Coronary artery (tissue), 2 donors: Measurements from ENCODE around the gene RCC2.

Experiments
- DNase-seq: peaks from one replicate; pipeline ENCODE4 v3.0.0-alpha.2; 2017; ENCODE audit warnings: low spot score
- H3K27ac ChIP-seq, 2 donors: fragments of 200-600 bp; sonication (generic); one replicate each; pipeline ENCODE4 v1.5.1; 2016 to 2019
- H3K4me3 ChIP-seq: fragments of 200-600 bp; sonication (generic); 2 replicates; pipeline ENCODE4 v1.5.1; 2016; ENCODE audit warnings: mild to moderate bottlenecking, moderate library complexity
- CTCF ChIP-seq: fragments of 200-600 bp; sonication (generic); IDR thresholded peaks from one replicate; pipeline ENCODE4 v1.5.1; 2019; ENCODE audit warnings: antibody characterized with exemption

The RCC2 gene

GRCh38 chr1:17441265-17441992, 2.0 kb upstream of the RCC2 start:
- no peak overlapping the region for H3K27ac ChIP-seq
- no peak overlapping the region for H3K4me3 ChIP-seq
- no peak for DNase-seq
- no peak for TF ChIP-seq CTCF

GRCh38 chr1:17440827-17441168, 1.3 kb upstream of the RCC2 start:
- TF ChIP-seq CTCF = no peak
- no peak for DNase-seq
- no peak overlapping the region for H3K27ac ChIP-seq
- H3K4me3 ChIP-seq = no peak overlapping the region

- Histone ChIP-seq H3K4me3 (peak overlapping the region; percentile 90), H3K27ac (peak overlapping the region; percentile 46 to 79)
- TF ChIP-seq CTCF = no peak
- no peak for DNase-seq
These were observed 773 bp upstream of the RCC2 start for GRCh38 chr1:17440074-17440826.

GRCh38 chr1:17438318-17439249, 893 bp downstream of the RCC2 start:
- H3K27ac ChIP-seq = peak overlapping the region; percentile 52 to 89
- TF ChIP-seq CTCF = no peak
- peak overlapping the region; percentile 90 for H3K4me3 ChIP-seq
- DNase-seq = no peak

GRCh38 chr1:17437580-17438317, 1.7 kb downstream of the RCC2 start:
- H3K4me3 ChIP-seq = peak overlapping the region; percentile 90
- no peak for TF ChIP-seq CTCF
- peak overlapping the region; percentile 52 to 89 for H3K27ac ChIP-seq
- DNase-seq = no peak

- Histone ChIP-seq H3K27ac (peak overlapping the region; percentile 19 to 89), H3K4me3 (peak overlapping the region; percentile 90)
- no peak for TF ChIP-seq CTCF
- DNase-seq = no peak
These were observed 2.3 kb downstream of the RCC2 start for GRCh38 chr1:17437260-17437579.
